ENCODE data around the gene WNT1.

DNA sequence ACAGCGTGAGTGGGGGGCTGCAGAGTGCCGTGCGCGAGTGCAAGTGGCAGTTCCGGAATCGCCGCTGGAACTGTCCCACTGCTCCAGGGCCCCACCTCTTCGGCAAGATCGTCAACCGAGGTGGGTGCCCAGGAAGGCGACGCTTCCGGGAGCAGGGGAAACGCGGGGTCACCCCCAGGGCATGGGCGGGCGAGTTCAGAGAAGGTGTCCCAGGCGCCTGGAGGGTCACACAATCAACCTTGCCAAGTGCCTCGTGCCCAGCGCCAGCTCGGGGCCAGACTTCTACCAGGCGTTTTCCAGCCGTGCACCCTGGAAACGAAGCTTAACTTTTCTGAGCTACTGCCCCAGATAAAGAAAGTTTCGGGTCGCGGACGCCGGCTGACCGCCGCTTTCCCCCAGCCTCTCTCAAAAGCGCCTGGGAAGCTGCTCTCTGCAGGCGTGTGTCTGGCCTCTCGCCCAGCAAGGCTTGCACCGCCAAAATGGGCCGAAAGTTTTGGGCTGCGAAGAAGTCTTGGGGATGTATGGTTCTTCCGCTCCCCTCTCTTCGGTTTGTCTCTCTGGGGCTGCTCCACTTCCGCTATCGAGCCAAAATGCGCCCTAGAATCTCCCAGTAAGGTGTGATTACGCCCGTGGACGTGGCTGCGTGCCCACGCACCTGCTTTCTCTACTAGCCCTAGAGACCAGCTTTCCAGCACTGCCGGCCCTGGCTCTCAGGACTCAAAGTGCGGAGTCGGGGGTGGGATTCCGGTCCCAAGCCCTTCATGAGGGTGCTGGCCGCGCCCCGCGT, 1.7 kb downstream of the WNT1 start:
- TF ChIP-seq, protein P1, sequence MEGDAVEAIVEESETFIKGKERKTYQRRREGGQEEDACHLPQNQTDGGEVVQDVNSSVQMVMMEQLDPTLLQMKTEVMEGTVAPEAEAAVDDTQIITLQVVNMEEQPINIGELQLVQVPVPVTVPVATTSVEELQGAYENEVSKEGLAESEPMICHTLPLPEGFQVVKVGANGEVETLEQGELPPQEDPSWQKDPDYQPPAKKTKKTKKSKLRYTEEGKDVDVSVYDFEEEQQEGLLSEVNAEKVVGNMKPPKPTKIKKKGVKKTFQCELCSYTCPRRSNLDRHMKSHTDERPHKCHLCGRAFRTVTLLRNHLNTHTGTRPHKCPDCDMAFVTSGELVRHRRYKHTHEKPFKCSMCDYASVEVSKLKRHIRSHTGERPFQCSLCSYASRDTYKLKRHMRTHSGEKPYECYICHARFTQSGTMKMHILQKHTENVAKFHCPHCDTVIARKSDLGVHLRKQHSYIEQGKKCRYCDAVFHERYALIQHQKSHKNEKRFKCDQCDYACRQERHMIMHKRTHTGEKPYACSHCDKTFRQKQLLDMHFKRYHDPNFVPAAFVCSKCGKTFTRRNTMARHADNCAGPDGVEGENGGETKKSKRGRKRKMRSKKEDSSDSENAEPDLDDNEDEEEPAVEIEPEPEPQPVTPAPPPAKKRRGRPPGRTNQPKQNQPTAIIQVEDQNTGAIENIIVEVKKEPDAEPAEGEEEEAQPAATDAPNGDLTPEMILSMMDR (IDR thresholded peaks at IDR 0.05), result no peak
- peak; percentile 94 for TF ChIP-seq EZH2 (IDR thresholded peaks at IDR 0.05)
